GM12878 (cell line): ENCODE results near the gene ANO1. TPM values are rescaled to one million over a fixed set of nuclear protein-coding genes. Genes with fewer than 3 reads are reported as not detected.

Source experiments
- ATAC-seq: fragments of 200-7000 bp; cut with Tn5 transposase; 3 replicates; pipeline ENCODE4 v1.9.1; 2020; ENCODE audit warnings: mild to moderate bottlenecking, moderate library complexity
- BruUV-seq: library from RNA; stranded (reverse); fragments of 400-500 nt; replicated peaks from 2 replicates; lab custom pipeline; 2021; lab: Mats Ljungman, UMichigan
- CTCF ChIA-PET: fragments of 300-600 bp; sonication (Branson Sonifier 250); formaldehyde crosslinking; extraction: SDS; loops from one replicate; lab custom pipeline; 2021; ENCODE audit warnings: inconsistent platforms; lab: Yijun Ruan, JAX
- POLR2A ChIA-PET: fragments of 350-600 bp; formaldehyde crosslinking; extraction: SDS; loops from one replicate; lab custom pipeline; 2021; ENCODE audit warnings: inconsistent platforms; lab: Charles Lee
- RAD21 ChIA-PET: fragments of 300-600 bp; sonication (Branson Sonifier 250); formaldehyde crosslinking; loops from one replicate; lab custom pipeline; 2023; ENCODE audit warnings: antibody characterized with exemption; ENCODE audit not compliant: unreplicated experiment; lab: Charles Lee
- SMC1A ChIA-PET: fragments of 300-600 bp; sonication (Branson Sonifier 250); formaldehyde crosslinking; loops from one replicate; lab custom pipeline; 2023; ENCODE audit not compliant: unreplicated experiment, uncharacterized antibody; lab: Charles Lee
- DNase-seq: peaks from one replicate; pipeline ENCODE4 v3.0.0-alpha.2; 2011; ENCODE audit warnings: low read depth, low spot score
- FAIRE-seq: peaks from 3 replicates; lab custom pipeline; 2011; peaks lifted over from hg19 to GRCh38; lab: Jason Lieb, UNC
- H2AFZ ChIP-seq: 2 replicates; pipeline ENCODE4 v1.6.0; 2011; ENCODE audit warnings: low read depth, low read length, control low read depth; ENCODE audit not compliant: control insufficient read depth
- H3K27ac ChIP-seq: 2 replicates; pipeline ENCODE4 v1.5.1; 2011; ENCODE audit warnings: control low read depth; ENCODE audit not compliant: control insufficient read depth, insufficient read depth
- H3K27me3 ChIP-seq, 2 experiments: replicated peaks in 1 of 2; 2 replicates each; pipeline versions ENCODE4 v1.6.0 to v1.6.1; 2011; ENCODE audit warnings: low read length in 1 of 2; ENCODE audit not compliant: control insufficient read depth in 2 of 2, insufficient read depth in 2 of 2
- H3K36me3 ChIP-seq, 2 experiments: 2 replicates each; pipeline ENCODE4 v1.5.1; 2011; ENCODE audit warnings: low read length in 1 of 2; ENCODE audit not compliant: control insufficient read depth in 2 of 2, insufficient read depth in 2 of 2
- H3K4me1 ChIP-seq: 2 replicates; pipeline ENCODE4 v1.6.1; 2011; ENCODE audit warnings: mild to moderate bottlenecking, low read length, moderate library complexity, mixed read lengths; ENCODE audit not compliant: control insufficient read depth, insufficient read depth
- H3K4me2 ChIP-seq: 2 replicates; pipeline ENCODE4 v1.6.0; 2011; ENCODE audit warnings: control low read depth; ENCODE audit not compliant: control insufficient read depth, insufficient read depth
- H3K4me3 ChIP-seq: fragments of 200-600 bp; sonication (generic); 2 replicates; pipeline ENCODE4 v1.5.1; 2016
- H3K79me2 ChIP-seq: 2 replicates; pipeline ENCODE4 v1.6.0; 2011; ENCODE audit warnings: low read length; ENCODE audit not compliant: control insufficient read depth, insufficient read depth
- H3K9ac ChIP-seq: 2 replicates; pipeline ENCODE4 v1.8.0; 2011; ENCODE audit warnings: low read length, control low read depth, mixed read lengths; ENCODE audit not compliant: control insufficient read depth, insufficient read depth
- H3K9me3 ChIP-seq: replicated peaks from 3 replicates; pipeline ENCODE4 v1.5.1; 2011; ENCODE audit warnings: mild to moderate bottlenecking, low read length; ENCODE audit not compliant: control insufficient read depth, insufficient read depth
- H4K20me1 ChIP-seq: 2 replicates; pipeline ENCODE4 v1.6.0; 2011; ENCODE audit not compliant: control insufficient read depth, insufficient read depth
- CHD1 ChIP-seq: IDR thresholded peaks from 2 replicates; pipeline ENCODE4 v1.6.1; 2012; ENCODE audit warnings: low read depth, low read length, improper control_type of control experiment
- CHD4 ChIP-seq: fragments of 200-600 bp; sonication (generic); IDR thresholded peaks from 2 replicates; pipeline ENCODE4 v1.6.1; 2016; ENCODE audit warnings: mild to moderate bottlenecking
- RUNX3 ChIP-seq: IDR thresholded peaks from 2 replicates; pipeline ENCODE4 v1.6.1; 2012; ENCODE audit warnings: low read length, inconsistent platforms
- WGBS: methylation state at CpG from one replicate; pipeline ENCODE4 v1.1.6; 2016; ENCODE audit warnings: low lambda C conversion rate; ENCODE audit not compliant: insufficient replicate concordance, insufficient coverage; ENCODE audit errors: missing lambda C conversion rate; 5-methylcytosine and 5-hydroxymethylcytosine counted together
- in situ Hi-C: fragments of 300-500 bp; cut with MboI; formaldehyde crosslinking; loops from 9 replicates; pipeline ENCODE4 v1.14.3; 2018; ENCODE audit warnings: mixed read lengths
- intact Hi-C: fragments of 100-400 bp; cut with micrococcal nuclease; formaldehyde crosslinking; loops from one replicate; pipeline ENCODE4 v1.14.2; 2022; ENCODE audit not compliant: unreplicated experiment
- polyA plus RNA-seq, 11 experiments: library from polyadenylated mRNA; depleted of rRNA in 4 of 11; unstranded in 6 of 11; stranded (reverse) in 5 of 11; fragments of >200 nt; fragmentation: Nextera tagmentation in 4 of 11; fragmentation: Illumina TruSeq in 1 of 11; extraction: Ambion mirVana in 4 of 11; extraction: Trizol in 1 of 11; gene quantifications; 1 replicate in 1 of 11; 2 replicates in 10 of 11; pipeline versions ENCODE4 v1.2.1 to v1.2.3, GENCODE V29; 2011 to 2016; ENCODE audit warnings: inconsistent platforms in 2 of 11, missing spikeins in 2 of 11, low read depth in 1 of 11
- total RNA-seq, 4 experiments: library from RNA; depleted of rRNA in 3 of 4; stranded (reverse); fragments of >200 nt in 3 of 4; fragmentation: Illumina TruSeq in 1 of 4; extraction: Trizol in 1 of 4; gene quantifications; 2 replicates each; pipeline versions ENCODE4 v1.2.1 to v1.2.3, GENCODE V29; 2013 to 2021
- TF ChIP-seq, protein P1 (sequence below): fragments of 450-650 bp; IDR thresholded peaks from 2 replicates; pipeline ENCODE4 v1.6.1; 2017; ENCODE audit warnings: borderline replicate concordance

Gene ANO1
- total and polyA plus RNA-seq, 10 of the 15 experiments (the other 5 are each of a cell fraction or from before 2014, with no cell fraction given), result 0.01 to 0.38 (median 0.06) TPM; not detected in 7

- ChIA-PET RAD21 (no interaction called here), POLR2A (no interaction called here), SMC1A (no interaction called here), CTCF (no interaction called here)
- Histone ChIP-seq H3K36me3 (no peaks in the 10 kb centered on the region), H3K4me3 (no peak overlapping the region), H3K27ac (no peak overlapping the region), H3K9me3 (no peaks in the 10 kb centered on the region), H3K27me3 (no peaks in the 10 kb centered on the region; a peak in 1 of 4 replicates), H3K9ac (no peak overlapping the region), H4K20me1 (no peaks in the 10 kb centered on the region), H3K4me2 (no peak overlapping the region), H2AFZ (no peak overlapping the region), H3K79me2 (no peaks in the 10 kb centered on the region), H3K4me1 (no peaks in the 10 kb centered on the region)
- no peak for DNase-seq
- WGBS, result 31% methylated on average over 2 of the region's 2 CpGs
- in situ Hi-C loops, result no loop called here
- TF ChIP-seq CHD4 (no peak), RUNX3 (no peak), CHD1 (no peak)
- FAIRE-seq, result no peak
- intact Hi-C loops, result no loop called here
- BruUV-seq, result no TSS peak
- ATAC-seq, result no peak
These were observed 41.4 kb downstream of the ANO1 start for GRCh38 chr11:70119502-70119901.

DNA sequence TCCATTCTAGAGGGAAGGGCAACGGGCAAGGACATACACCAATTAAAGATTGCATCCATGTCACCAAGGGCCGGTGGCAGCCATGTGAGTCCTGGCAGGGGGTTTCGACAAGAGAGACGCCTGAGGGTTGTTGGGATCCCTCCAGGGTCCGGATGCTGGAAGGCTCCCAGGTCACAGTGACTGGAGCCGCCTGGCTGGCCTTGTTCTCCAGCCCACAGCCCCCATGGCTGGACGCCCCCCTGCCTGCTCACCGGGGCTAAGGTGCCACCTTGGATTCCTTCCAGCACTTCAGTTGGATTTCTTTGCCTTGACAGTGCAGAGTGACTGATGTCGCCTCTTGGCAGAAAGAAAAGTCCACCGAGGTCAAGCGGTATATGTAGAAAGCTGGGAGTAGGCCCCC, 42.6 kb downstream of the ANO1 start:
- ChIA-PET POLR2A (no interaction called here), RAD21 (no interaction called here), CTCF (no interaction called here), SMC1A (no interaction called here)
- Histone ChIP-seq H3K27me3 (no peaks in the 10 kb centered on the region), H3K4me2 (no peak overlapping the region), H3K27ac (no peak overlapping the region), H3K9ac (no peak overlapping the region), H3K4me3 (no peak overlapping the region), H4K20me1 (no peaks in the 10 kb centered on the region), H3K36me3 (no peaks in the 10 kb centered on the region), H3K9me3 (no peaks in the 10 kb centered on the region), H3K4me1 (no peaks in the 10 kb centered on the region), H3K79me2 (no peaks in the 10 kb centered on the region), H2AFZ (no peak overlapping the region)
- DNase-seq, result no peak
- ATAC-seq, result no peak
- intact Hi-C loops, result no loop called here
- in situ Hi-C loops, result no loop called here
- TF ChIP-seq, protein P1, sequence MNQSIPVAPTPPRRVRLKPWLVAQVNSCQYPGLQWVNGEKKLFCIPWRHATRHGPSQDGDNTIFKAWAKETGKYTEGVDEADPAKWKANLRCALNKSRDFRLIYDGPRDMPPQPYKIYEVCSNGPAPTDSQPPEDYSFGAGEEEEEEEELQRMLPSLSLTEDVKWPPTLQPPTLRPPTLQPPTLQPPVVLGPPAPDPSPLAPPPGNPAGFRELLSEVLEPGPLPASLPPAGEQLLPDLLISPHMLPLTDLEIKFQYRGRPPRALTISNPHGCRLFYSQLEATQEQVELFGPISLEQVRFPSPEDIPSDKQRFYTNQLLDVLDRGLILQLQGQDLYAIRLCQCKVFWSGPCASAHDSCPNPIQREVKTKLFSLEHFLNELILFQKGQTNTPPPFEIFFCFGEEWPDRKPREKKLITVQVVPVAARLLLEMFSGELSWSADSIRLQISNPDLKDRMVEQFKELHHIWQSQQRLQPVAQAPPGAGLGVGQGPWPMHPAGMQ, result no peak
- no TSS peak for BruUV-seq
- no peak for FAIRE-seq
- 34% methylated on average over 11 of the region's 11 CpGs for WGBS
